ENCODE results near the gene MORC2.

Gene MORC2

DNA sequence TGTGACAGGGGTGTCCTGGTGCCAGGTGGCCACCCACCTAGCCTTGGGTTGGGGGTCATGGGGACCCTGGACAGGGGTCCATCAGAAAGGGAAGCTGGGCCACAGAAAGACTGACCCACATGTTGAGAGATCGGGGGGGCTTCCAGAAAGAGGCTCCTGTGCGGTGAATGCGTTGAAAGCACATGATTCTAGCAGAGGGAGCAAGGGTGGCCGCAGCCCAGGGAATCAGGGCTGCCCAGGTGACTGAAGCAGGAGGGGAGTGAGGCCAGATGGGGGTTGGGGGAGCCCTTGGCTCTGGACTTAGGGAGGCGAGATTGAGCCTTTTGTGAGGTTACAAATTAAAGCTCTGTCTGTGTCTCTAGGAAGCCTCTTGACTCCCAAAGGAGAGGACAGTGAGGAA lies 80.7 kb downstream of the MORC2 start:
- DNase-seq (ENCODE audit: low read depth): no peak

DNA sequence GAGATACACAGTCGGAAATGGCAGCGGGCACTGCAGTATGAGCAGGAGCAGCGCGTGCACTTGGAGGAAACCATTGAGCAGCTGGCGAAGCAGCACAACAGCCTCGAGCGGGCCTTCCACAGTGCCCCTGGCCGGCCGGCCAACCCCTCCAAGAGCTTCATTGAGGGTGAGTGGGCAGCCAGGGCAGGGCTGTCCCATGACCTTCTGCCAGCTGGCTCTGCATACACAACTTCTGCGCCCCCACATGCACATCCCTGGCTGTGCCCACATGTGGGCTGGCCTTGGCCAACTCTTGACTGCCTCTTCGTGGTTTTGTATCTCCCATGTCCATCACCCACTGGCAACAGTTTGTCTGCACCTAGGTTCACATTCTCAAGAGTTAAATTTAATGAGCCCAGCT lies 81.1 kb downstream of the MORC2 start:
- no peak for DNase-seq (ENCODE audit: low read depth)

DNA sequence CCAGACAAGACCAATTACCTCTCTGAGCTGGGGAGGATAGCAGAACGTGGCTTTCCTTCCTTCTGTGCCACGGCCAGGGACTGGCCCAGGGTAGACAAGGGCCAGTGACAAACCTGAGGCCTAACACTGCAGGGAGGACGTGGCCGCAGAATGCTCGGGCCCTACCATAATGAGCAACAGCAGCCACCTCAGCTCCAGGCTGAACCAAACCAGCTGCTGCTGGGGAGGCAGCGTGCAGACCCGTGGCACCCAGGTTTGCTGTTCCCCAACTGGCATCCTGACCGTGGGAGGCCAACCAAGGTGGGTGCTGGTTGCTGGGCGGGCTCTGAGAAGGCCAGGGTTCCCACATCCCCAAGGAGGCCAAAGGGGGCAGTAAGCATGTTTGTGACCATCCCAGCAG lies 83.0 kb downstream of the MORC2 start:
- DNase-seq (ENCODE audit: low read depth): no peak

DNA sequence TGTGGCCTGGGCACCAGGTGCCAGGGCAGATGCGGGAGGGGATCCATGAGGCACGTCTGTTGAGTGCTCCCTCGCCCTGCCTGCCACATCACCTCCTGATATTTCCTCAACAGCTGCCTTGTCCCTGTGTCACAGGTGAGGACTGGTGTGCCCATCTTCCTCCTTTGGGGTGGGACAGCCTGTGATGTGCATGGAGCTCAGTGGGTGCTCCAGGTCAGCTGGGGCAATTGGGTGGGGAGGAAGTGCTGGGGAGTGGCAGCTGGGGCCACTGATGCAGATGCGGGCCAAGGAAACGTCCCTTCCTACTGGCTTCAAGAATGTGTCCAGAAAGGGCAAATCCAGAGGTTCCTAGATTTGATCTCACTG lies 83.6 kb downstream of the MORC2 start:
- no peak for DNase-seq (ENCODE audit: low read depth)

DNA sequence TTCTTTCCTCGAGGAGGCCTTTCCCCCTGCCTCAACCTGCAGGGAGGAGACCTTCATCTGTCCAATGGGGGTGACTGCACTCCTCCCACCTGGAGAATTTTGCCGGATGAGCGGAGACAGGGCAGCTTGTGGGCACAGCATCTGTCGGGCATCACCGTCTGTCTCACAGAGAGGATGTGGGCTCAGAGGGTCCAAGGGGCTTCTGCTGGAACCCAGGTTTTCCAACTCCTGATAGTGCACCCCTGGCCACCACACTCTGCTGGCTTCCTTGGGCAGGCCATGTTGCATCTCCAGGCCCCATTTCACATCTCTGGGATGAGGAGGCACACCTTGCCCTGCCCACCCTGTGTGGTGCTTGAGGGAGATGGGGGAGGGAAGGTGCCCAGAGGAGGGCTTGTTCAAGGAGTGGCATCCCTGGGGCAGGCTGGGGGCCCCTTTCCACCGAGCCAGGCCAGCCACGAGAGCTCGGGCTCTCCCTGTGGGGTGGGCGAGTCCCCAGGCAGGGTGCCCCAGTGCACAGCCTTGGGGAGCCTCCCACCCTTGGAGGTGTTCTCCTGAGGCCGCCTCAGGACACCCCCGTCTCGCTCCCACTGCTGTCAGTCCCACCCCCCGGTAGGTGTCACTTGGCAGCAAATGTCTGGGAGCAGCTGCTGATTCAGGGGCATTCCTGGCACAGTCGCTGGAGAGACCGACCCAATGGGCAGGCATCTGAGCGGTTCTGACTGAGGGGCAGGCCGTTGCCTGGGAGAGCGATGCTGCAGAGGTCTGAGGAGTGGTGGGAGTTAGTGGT lies 84.2 kb downstream of the MORC2 start:
- no peak for DNase-seq (ENCODE audit: low read depth)

DNA sequence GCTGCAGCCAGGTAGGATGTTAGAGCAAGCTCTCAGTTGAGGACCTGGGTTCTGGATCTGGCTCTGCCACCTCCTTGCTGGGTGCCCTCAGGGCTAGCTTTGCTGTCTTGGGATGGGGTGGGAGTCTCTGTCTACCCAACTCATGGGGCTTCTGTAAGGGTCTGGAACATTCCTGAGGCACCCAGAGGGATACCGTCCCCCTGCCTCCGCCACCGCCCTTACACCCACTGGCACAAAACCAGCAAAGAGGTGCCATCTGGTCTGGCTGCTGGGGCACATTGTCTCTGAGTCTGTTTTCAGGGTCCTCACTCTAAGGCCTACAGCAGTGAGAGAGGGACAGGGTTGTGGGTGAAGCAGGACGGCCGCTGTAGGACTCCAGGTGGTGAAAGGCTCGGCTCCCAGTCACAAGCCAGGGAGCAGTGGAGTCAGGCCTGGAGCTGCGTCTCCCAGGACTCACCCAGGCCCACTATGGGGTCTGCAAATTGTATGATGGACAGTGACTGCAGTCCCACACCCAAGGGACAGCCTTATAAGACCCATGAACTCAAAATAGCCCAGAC lies 84.9 kb downstream of the MORC2 start:
- no peak for DNase-seq (ENCODE audit: low read depth)

DNA sequence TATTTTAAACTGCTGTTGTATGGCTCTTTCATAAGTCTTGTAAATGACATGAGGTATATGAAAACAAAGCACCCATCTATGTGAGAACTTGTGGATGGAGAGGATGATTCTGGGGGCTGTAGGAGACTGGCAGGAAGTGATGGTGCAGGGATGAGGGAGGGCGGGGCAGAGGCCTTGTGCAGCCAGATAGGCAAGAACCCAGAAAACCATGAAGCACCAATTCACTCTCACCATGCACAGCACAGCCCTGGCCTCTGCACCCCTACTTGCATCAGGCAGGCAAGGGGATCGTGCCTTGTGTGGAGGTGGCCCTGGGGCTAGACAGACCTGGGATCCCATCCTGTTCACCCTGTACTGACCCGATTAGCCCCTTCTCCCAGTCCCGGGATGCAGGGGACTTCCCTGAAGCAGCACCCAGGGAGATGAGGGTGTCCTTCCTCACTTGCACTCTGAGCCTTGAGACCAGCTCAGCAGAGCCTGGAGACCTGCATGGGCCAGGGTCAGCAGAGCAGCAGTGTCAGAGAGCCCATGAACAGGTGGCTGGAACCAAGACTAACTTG lies 85.5 kb downstream of the MORC2 start:
- no peak for DNase-seq (ENCODE audit: low read depth)

DNA sequence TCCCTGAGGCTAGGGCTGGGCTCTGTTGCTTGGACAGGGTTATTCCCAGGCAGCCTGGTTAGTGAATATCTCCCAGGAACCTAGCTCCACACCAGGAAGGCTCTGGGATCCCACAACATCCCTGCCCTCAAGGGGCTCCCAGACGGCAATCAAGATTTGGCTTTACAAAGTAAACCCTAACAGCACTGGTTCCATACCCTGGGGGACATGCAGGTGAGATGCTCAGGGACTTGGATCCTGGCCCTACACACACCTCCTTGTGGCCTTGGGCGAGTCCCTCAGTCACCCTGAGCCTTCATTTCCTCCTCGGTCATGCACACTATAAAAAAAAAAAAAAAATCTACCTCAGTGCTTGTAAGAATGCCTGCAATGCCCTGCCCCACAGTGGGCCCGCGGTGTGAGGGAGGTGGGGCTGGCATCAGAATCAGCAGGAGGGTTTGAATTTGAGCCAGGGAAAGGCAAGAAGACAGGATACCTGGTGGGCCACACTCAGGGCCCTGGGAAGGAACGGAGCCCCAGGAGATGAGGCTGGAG lies 86.3 kb downstream of the MORC2 start:
- DNase-seq (ENCODE audit: low read depth): no peak

DNA sequence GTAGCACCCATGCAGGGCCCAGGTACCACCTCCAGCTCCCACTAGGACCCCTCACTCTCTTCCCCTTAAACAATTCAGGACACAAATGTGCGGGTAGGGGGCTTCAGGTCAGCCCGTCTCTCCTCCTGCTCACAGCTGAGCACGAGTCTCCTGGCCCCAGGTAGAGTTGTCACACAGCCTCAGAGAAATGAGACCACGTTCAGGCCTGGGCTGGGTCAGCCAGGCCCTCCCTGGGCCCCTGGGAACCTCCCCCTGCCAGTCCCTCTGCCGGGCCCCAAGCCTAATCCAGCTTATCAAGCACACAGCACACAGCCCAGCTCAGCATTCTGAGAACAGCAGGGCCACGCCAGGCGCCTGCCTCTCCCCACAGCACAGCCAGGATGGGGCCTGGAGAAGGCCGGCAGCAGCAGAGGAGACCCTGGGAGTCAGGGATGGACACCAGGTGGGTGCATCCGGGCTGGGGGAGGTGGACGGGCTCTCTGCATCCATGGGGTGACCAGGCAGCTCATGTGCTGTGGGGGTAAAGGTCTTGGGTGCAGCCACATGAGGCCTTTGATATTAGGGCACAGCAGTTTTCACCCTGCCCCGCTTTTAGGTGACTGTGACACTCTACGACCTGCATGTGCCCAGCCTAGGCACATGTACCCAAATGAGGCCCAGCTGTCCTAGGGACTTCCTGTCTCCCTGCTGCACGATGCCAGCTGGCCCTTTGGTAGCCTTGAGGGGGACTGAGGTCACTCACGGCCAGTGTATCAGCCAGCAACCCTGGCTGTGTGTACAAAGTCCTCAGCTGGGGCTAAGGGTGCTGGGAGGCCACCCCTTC lies 87.0 kb downstream of the MORC2 start:
- DNase-seq (ENCODE audit: low read depth): no peak

DNA sequence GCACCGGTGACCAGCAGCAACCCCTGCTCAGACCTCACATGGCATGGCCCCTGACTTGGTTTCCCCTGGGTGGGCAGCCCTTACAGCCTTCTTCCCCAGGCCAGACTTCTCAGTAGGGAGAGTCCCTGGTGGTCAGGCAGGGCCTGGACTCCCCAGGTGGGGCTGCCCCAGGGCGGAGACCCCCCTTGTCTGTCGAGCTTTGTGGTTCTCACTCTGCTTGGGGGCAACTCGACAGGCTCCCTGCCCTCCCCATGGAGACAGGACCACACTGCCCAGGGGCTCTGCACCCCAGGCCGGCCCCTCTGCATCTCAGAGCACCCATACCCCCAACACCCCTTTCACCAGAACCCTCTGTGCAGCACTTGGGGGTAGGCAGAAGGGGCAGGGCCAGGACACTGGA lies 87.7 kb downstream of the MORC2 start:
- DNase-seq (ENCODE audit: low read depth): no peak

DNA sequence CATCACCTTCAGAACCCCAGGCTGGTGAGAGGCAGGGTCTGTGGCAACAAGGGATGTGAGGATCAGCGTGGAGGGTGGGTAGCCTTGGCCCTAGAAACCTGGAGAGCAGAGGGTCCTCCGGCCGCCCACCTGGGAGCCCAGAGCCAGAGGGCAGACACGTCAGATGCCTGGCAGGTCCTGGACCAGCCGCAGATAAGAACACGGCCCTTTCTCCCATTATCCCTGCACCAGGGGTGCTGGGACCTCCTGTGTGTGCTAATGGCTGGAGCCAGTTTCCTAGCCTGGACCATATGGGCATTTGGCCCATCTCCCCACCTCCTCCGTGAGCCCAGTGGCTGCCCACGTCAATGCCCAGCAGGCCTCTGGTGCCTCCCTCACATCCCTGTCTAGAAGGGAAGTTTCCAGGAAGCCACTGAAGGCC lies 88.4 kb downstream of the MORC2 start:
- DNase-seq (ENCODE audit: low read depth): no peak

DNA sequence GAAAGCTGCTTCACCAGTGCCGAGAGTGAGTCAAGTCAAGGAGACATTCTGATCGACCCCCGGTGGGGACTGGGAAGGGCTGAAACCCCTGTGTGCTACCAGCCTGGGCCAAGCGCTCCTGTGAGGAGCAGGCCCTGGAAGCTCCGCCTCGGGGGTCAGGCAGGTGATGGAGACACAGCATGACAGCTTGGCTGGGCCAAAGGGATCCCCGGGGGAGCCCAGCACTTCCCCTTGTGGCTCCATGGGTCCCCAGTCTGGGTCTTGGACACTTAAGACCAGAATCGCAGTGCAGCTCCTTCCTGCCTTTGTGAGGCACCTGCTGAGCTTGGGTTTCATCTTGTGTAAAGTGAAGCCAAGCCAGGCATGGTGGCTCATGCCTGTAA lies 89.2 kb downstream of the MORC2 start:
- DNase-seq (ENCODE audit: low read depth): no peak

DNA sequence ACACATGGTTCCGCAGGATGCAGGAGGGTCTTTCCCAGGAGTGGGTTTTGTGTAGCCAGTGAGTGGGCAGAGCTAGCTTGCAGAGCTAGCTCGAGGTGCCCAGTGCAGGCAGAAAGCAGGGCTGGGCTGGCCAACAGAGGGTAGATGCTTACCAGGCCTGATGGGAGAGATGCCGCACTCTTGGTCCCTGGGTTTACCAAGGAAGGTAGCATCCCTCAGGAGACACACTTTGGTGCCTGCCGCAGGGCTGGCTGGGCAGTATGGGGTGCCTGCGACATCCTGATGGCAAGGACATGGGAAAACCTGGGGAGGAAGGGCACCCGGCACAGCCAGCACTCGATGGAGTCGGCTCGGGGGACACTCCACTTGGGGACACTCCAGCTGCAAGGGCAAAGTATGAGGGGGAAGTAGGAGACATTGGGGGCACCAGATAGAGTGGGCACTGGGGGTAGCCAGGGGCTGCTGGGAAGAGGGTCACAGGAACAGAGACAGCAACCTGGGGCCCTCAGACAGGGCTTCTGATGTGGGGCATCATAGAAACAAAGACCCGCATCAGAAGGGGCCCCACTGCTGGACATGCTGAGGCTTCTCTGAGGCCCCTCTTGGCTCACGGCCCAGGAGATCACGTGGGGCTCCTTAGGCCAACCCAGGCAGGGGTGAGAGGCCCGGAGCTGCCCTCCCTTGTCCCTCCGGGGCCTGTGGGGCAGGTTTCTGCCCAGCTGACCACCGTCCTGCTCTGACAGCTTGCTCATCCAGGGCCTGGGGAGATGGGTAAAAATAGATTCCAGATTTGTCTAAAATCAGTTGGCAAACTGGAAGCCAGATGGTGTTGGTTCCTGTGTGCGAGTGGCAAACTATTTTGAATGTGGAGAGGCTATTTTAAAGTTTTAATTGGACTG lies 89.8 kb downstream of the MORC2 start:
- no peak for DNase-seq (ENCODE audit: low read depth)

DNA sequence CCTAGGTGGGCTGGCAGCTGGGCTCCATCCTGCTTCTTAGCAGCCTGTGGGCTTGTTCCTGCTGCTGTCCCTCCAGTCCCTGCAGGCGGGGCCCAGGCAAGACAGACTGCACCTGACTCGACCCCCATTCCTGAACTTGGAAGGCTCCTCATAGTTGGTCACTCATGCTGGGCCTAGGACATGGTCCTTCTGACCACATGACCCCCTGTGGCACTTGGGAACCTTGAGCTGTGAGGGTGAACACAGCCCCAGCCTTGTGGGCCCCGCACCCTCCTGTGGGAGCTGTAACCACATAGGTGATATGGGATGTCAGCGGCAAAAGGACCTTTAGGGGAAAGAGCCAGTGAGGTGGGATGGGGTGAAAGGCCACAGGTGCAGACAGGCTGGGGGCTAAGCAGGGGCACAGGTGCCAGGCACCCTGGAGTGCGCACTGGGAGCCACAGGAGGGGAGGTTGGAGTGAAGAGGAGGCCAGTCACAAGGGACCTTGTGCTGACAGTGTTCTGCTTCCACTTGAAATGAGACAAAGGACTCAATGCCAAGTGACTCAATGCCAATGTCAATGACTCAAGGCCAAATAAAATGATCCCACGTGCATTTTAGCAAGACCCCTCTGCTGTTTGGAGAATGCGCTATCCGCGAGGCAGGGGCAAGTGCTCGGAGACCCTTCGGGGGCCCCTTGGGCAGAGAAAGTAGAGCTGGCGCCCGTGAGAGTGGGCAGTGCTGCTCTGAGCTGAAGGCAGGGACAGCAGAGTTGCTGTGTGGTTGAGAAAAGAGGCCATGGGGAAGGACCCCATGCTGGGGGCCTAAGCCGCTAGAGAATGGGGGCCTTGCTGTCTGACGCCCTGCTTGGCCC lies 90.7 kb downstream of the MORC2 start:
- no peak for DNase-seq (ENCODE audit: low read depth)

DNA sequence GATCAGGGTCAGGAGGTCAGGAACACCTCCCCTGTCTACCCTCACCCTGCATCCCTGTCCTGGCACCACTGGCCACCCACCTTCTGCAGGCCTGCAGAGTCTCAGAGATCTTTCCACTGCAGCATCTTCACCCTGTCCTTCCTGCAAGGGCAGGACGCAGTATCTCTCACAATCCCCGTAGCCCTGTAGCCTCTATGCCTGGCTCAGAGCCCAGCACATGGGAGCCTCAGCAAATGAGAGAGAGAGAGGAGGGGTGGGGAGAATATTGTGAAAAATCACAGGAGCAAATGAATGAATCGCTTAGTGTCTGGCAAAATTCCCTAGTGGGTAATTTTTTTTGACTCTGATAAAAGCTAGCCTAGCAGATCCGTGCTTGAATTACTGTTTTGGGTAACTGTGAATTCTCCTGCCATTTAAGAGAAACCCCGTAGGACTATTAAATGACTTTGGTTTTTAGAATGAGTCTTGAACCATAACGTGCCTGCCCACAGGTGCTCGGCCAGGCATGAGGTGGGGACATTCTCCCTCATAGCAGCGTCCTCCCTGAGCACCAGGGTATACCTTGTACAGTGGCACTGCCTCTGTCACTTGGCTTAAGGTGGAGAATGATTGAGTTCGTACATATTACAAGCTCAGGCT lies 91.5 kb downstream of the MORC2 start:
- no peak for DNase-seq (ENCODE audit: low read depth)

DNA sequence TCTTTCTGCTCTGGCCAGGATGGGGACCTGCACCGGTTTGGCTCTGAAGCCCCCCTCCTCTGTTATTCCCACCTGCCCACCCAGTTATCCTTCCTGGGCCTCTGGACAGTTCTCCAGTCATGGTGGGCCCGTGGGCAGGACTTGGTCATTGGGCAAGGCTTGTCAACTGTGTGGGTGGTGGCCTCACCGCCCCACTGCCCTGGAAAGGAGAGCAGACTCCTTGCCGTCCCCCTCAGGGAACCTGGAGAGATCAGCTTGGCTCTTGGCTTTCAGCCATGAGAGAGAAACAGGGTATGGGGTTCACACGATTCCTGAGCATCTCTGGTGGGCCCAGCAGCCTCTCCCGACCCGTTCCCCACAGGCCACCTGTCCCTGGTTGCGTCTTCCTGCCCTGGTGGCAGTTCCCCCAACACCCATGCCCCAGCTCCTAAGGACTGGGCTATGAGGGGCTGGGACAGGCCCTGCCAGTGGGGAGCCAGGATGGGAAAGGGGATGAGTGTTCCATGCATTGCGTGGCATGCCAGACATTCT lies 92.3 kb downstream of the MORC2 start:
- no peak for DNase-seq (ENCODE audit: low read depth)

DNA sequence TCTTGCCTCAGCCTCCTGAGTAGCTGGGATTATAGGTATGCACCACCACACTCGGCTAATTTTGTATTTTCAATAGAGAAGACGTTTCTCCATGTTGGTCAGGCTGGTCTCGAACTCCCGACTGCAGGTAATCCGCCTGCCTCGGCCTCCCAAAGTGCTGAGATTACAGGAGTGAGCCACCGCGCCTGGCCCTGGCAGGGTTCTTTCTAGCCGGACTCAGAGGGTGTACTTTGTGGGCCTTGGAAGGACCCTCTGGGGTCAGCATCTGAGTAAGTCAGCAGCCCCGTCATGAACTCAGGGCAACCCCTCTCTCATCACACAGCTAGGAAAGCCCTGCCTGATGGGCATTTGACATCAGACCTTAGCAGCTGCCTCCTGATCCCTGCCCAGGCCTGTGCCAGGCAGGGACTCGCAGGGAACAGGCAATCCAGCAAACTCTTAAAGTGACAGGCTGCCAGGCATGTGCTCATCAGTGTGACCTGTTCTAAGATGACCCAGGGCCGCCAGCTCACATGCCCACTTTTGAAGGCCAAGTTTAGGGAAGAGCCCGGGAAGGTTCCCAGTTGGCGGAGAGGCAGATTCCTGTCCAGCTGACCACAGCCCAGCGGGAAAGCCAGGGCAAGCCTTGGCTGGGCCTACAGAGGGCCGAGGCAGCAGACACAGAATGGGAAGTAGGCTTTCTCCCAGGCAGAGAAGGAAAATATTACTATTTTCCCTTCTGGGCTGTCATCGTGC lies 92.9 kb downstream of the MORC2 start:
- no peak for DNase-seq (ENCODE audit: low read depth)

All from activated gamma-delta T cell treated with anti-CD3 and anti-CD28 coated beads, Interleukin-2, amount 50 U/mL, for 16 hours (primary cell).